ENCODE results near the gene KIFC3. TPM values are rescaled to one million over a fixed set of nuclear protein-coding genes. Genes with fewer than 3 reads are reported as not detected.

Gene KIFC3
- total and polyA plus RNA-seq, 2 of the 8 experiments (the other 6 are each of a cell fraction or from before 2014, with no cell fraction given) = 2.1 to 7.1 TPM

- POLR2A ChIA-PET (ENCODE audit: partially characterized antibody) = interaction anchor here (1.0 kb wide), 2 partner anchors 29 kb away, joined by 4 to 8 read pairs; partner anchors contain the start of gene KATNB1
- H3K27me3 ChIP-seq (replicated peaks in 1 of 4; ENCODE audit: control insufficient read depth in 3 of 4, extremely low read depth in 1 of 4, insufficient read depth in 3 of 4, low read length in 3 of 4) = no peaks in the 10 kb centered on the region; a peak in 1 of 7 replicates
- no peaks in the 10 kb centered on the region for H4K20me1 ChIP-seq (replicated peaks in 1 of 2; ENCODE audit: control insufficient read depth in 1 of 2, insufficient read depth in 2 of 2, low read length in 2 of 2)
- H2BK120ac ChIP-seq (replicated peaks; ENCODE audit: low read depth, low read length) = no peak overlapping the region
- H3K56ac ChIP-seq (replicated peaks; ENCODE audit: insufficient read length, low read depth, low read length) = no peak overlapping the region
- H2BK12ac ChIP-seq (ENCODE audit: low read depth, low read length) = peak overlapping the region; percentile 94; the same call in 1 of the 2 replicates
- H3K9ac ChIP-seq (replicated peaks in 1 of 4; ENCODE audit: extremely low read depth in 1 of 4, low read depth in 3 of 4, low read length in 3 of 4) = no peak overlapping the region
- no peak overlapping the region for H3K4me2 ChIP-seq (ENCODE audit: insufficient read depth in 1 of 2, low read depth in 2 of 2, low read length in 2 of 2)
- peaks cover 0 to 15% (median 3%) of the 10 kb centered on the region in 4 experiments; a peak in 4 of 7 replicates for H3K4me1 ChIP-seq (replicated peaks in 1 of 4; ENCODE audit: control insufficient read depth in 3 of 4, insufficient read depth in 4 of 4, low read length in 3 of 4)
- TF ChIP-seq USF2 (IDR thresholded peaks at IDR 0.05; ENCODE audit: low read length) = peak; percentile 34; the same call in 1 of the 2 replicates
- no peak for TF ChIP-seq CREB1 (IDR thresholded peaks at IDR 0.05)
- TF ChIP-seq, protein P1, sequence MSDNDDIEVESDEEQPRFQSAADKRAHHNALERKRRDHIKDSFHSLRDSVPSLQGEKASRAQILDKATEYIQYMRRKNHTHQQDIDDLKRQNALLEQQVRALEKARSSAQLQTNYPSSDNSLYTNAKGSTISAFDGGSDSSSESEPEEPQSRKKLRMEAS (IDR thresholded peaks at IDR 0.05) = peak; percentile 65
- no peak for TF ChIP-seq HDAC6 (IDR thresholded peaks at IDR 0.05; ENCODE audit: low read depth, low read length)
- no peak overlapping the region for H2AFZ ChIP-seq (ENCODE audit: low read length)
- H2BK5ac ChIP-seq (ENCODE audit: low read depth, low read length) = peak overlapping the region; percentile 20
- H3K36me3 ChIP-seq (ENCODE audit: control insufficient read depth in 2 of 4, insufficient read depth in 4 of 4, low read length in 3 of 4) = no peaks in the 10 kb centered on the region
- H3K4ac ChIP-seq (replicated peaks; ENCODE audit: insufficient read length, low read depth, low read length) = no peak overlapping the region
- 81% methylated on average over 5 of the region's 6 CpGs; no CpG with 5 or more reads in 1 of the 2 experiments for WGBS, 2 experiments (ENCODE audit: extremely low coverage in 1 of 2, insufficient coverage in 1 of 2, insufficient read length in 1 of 2, insufficient replicate concordance in 2 of 2, low coverage in 1 of 2, low lambda C conversion rate in 2 of 2, missing lambda C conversion rate in 1 of 2)
- H3K23ac ChIP-seq (ENCODE audit: insufficient read length) = no peak overlapping the region
- H3K9me3 ChIP-seq (ENCODE audit: insufficient read depth in 2 of 2, low read depth in 1 of 2, low read length in 1 of 2) = no peaks in the 10 kb centered on the region
- peak overlapping the region; percentile 73 for H4K91ac ChIP-seq (replicated peaks; ENCODE audit: insufficient read length, low read length)
- H2AK5ac ChIP-seq (ENCODE audit: low read depth, low read length) = no peak overlapping the region
- no peaks in the 10 kb centered on the region for H3K79me2 ChIP-seq (ENCODE audit: control insufficient read depth in 1 of 2, insufficient read depth in 2 of 2, low read length in 2 of 2)
- no peak overlapping the region for H4K5ac ChIP-seq (ENCODE audit: insufficient read length, low read depth, low read length)
- H4K8ac ChIP-seq (ENCODE audit: extremely low read depth, insufficient read depth, low read length) = no peak overlapping the region
- no peak overlapping the region for H2BK15ac ChIP-seq (ENCODE audit: low read length)
- no peak overlapping the region for H3K4me3 ChIP-seq (ENCODE audit: extremely low read depth in 1 of 4, insufficient read depth in 2 of 4, low read depth in 3 of 4, low read length in 4 of 4)
- H3K23me2 ChIP-seq (ENCODE audit: low read depth, low read length) = no peaks in the 10 kb centered on the region
- H3K79me1 ChIP-seq (ENCODE audit: low read depth, low read length) = no peaks in the 10 kb centered on the region
- H2BK20ac ChIP-seq (ENCODE audit: low read length) = peak overlapping the region; percentile 61; the same call in 1 of the 2 replicates
- H3K18ac ChIP-seq (ENCODE audit: extremely low read depth, low read length) = no peak overlapping the region; the same call in 1 of the 2 replicates
- H3K27ac ChIP-seq (ENCODE audit: low read depth, low read length) = no peak overlapping the region; the same call in 1 of the 2 replicates
- DNase-seq (ENCODE audit: low read depth in 1 of 2, low spot score in 2 of 2) = peak; percentile 64 to 80
- CTCF ChIA-PET (ENCODE audit: partially characterized antibody) = interaction anchor here (0.6 to 0.7 kb wide), 2 partner anchors 13 to 40 kb away, joined by 3 read pairs; no protein-coding TSS in a partner anchor
- H3K14ac ChIP-seq (ENCODE audit: insufficient read length) = no peak overlapping the region
- FAIRE-seq = peak; percentile 77
These were observed 37.7 kb downstream of the KIFC3 start for GRCh38 chr16:57764341-57765159.
